GM19035 (cell line): Measurements from ENCODE around the gene SREBF2.

ENCODE experiments used
- ATAC-seq: cut with Tn5 transposase; IDR thresholded peaks from one replicate; pipeline ENCODE4 v1.9.1; 2021; ENCODE audit not compliant: unreplicated experiment

SREBF2 gene

DNA sequence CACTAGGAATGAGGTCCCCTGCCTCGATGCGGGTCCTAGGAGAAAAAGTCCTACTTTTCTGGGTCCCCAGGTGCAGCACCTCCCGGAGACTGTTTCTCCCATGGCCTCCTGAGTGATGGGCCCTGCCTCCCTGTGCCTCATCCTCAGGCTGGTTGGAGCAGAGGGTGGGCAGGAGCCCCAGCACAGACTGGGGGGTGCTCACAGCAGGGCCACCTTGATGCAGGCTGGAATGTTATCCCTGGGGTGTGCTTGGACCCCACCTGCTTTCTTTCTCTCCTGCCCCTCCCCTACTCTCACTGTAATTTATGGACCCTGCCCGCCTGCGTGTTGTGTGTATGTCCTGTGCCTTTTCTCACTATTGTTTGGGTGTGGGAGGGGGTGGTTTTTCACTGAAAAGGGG lies 73.9 kb downstream of the SREBF2 start:
- ATAC-seq = no peak

DNA sequence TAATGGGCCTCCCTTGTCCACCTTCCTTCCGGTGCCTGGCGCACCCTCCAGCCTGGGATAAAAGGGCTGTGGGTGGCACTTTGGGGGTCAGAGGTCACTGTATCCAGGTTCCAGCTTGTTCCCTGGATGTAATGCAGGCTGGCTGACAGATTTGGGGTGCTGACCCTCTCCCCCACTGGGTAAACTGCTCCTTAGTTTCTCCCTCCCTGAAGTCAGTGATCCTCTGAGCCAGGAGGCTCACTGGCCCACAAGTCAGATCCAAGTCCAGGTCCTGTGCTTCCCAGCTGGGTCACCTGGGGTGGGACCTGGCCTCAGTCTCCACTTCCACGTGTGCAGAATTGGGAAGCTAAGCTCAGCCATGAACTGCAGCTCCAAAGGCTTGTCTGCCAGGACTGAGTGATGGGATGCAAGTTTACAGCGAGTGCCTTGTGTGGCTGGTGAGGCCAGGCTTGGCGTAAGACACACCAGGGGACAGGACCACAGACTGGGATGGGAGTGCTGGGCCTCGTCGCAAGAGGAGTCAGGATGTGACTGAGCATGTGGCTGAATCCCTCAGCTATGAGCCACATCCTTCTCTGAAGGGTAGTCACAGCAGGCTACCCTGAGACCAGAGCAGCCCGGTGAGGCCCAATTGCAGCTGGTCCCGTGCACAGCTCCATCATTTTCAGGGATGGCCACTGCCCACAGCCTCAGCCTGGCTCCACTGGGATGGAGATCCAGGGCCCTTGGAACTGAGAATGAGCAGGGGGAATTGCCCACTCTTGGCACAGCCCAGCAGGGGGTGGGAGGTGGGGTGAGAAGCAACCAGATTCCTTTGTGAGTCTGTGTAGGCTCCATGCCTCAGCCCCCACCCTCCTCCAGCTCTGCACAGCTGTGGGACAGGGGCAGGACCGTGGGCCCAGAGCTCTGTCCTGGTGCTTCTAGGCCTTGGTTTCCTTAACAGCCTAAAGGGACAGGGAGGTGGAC lies 74.8 kb downstream of the SREBF2 start:
- ATAC-seq = no peak

DNA sequence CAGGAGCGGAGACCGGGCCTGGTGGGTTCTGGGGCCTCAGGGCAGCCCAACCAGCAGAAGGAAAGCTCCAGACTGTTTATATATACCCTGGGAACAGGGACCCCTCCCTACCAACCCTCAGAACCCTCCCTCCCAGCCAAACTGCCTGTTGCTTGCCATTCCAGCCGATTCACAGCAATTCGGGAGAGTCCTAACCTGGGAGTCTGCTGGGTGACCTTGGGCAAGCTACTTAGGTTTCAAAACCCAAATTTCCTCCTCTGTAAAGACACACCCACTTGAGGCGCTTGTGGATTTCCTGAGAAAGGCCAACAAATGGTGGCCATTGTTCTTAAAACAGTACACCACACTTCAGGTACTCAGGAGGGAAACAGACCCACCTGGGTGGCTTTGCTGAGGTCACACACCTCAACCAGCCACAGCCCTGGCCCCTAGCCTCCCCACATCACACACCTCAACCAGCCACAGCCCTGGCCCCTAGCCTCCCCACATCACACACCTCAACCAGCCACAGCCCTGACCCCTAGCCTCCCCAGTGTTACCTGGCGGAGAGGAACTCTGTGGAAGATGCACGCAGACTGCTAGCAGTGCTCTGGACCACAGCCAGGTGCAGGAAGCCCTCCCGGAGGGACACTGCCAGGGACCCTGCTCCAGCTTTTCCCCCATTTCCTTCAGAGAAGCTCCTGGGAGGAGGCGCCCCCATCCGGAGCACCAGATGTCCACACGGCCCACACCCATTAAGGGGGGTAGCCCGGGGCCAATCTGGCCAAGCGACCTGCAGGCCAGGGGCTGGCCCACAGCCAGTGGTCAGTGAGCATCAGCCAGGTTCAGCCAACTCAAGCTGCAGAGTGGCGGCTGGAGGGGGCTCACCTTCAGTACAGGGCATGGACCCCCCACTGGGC lies 75.8 kb downstream of the SREBF2 start:
- no peak for ATAC-seq

DNA sequence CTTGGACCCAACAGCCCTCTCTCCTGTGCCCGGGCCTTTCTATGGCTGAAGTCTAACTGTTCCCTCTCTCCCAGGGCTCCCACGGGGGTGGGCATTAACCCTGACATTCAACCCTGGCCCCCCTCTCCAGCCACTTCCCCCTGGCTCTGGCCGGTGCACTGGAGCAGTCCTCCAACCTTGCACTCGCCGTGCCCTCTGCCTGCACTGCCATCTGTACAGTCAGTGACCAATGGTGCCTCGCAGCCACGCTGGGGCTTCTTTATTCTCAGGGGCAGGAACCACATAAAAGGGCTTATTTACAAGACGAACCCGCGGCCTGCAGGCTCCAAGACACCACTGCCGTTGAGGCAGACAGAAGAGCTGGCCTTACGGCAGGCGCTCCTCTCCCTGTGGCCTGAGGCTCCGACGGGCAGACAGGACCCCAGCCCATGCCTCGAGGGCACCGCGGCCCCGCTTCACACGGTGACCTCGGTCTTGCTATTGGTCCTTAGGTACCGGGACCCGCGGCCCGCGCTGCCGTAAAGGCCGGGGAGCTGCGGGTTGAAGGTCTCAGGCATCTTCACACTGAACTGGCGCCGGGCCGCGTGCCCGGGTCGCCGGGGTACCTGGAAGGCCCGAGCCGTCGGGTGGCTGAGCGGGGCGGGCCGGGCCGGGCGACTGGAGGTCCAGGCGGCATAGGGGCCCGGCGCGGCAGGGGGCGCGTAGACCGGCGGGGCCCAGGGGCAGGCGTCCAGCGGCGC lies 76.6 kb downstream of the SREBF2 start:
- ATAC-seq = no peak

DNA sequence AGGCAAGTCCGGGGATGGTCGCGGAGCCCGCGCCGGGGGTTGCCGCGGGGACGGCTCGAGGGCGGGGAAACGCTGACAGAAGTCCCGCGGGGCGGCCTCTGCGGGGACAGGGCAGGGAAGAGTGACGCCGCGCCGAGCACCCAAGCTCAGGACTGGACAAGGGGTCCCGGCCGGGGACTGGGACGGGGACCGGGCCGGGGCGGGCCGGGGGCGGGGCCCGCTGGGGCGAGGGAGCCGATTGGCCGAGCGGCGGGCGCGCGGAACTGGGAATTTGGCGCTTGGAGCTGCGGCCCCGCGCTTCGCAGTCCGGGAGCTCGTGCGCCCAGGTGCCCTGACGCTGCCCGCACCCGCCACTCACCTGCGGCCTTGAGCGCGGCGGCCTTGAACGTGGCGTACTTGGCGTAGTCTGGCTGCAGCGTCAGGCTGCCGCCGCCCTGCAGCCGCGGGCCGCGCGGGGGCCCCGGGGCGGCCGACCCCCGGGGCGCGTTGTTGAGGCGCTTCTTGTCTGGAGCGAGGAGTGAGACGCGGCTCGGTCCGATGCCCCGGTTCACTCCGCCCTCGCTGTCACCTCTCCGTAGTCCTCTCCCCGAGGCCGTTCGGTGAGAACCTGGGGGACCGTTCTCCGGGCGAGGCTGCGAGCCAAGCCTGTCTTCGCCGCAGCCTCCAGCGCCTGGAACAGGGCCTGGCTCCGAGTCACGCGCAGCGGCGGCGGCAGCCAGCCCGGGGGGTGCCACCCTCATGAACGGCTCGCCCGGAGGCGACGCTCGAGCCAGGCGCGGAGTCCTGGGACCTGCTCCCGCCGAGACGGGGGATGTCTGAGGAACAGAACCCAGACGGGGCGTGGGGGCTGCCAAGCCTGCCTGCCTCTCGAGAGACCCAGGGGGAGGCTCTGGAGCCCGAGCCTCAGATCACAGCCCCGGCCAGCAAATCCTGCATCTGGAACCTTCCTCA lies 77.4 kb downstream of the SREBF2 start:
- no peak for ATAC-seq

DNA sequence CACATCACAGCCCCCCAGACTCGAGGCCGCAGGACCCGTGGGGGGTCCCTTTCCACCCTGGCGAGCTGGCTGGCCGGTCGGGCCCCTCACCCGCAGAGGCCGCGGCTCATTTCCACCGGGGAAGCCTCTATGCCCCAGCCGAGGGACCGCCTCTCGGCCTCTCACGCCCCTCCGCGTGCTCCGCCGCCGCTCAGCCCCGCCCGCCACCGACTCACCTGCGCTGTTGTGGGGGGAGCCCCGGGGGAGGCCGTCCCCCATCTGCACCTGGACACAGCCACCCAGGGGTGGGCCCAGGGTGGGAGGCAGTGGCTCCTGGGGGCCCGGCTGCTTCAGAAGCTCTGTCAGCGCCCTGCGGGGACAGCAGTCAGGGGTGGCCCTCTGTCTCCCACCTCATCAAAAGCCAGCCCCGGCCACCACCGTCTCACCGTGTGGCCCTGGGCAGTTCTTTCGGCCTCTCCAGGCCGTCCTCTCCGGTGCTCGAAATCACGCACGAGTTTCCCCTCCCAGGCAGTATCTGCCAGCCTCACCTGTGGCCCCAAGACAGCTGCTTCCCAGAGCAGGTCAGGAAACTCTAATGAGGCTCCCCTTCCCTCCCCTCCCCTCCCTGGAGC lies 78.2 kb downstream of the SREBF2 start:
- no peak for ATAC-seq

DNA sequence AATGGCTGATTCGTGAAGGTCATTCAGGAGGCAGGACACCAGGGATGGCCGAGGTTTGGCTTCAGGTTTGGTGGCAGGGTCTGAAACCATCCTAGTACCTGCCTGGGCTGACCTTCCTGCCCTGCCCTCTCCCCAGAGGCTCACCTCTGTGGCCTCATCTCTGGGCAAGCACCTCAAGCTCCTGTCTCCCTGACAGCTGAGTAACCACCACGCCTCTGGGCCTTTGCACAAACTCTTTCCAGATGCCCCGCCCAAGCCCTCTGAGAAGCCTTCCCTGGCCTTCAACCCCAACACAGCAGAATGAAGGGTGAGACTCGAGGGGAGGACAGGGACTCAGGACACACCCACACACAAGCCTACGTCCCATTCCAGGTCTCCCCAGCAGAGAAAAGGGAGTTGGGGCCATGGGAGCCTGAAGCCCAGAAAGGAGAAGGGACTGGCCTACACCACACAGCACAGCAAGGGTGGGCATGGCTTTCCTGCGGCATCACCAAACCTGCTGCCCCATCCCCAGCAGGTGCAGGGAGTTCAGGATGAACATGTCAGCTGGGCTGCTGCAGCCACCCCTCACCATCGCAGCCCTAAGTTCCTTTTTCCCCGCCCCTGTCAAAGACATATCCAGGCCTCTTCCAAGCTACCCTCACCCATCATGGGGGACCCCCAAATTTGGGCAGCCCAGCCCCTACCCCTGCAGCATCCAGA lies 79.6 kb downstream of the SREBF2 start:
- no peak for ATAC-seq

DNA sequence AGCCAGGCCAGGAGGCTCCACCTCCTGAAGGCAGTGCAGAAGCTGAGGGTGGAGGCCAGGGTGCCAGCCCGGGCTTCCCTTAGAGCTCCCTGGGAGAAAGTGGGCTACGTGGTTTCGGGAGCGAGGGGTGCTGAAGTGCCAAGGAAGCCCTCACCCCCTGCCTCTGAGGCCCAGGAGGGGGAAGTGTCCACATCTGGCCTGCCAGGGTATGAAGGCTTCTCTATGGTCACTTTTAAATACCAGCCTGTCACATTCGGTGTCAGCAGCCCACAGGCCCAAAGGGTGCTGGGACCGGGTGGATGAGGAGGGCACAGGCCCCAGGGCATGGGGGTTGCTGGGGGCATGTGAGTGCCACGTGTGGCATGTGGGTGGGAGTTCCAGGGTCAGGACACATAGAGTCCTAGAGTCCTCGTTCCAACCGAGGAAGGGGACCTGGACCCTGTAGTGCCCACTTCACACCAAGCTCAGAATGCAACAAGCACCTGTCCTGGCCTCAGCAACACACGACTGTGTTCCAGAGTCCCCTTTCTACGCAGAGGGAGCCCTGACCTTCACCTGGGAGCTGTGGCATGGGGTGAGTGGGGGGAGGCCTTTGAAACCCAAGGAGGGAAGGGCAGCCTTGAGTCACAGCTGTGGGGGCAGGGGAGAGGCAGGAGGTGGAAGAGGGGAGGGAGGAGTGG lies 80.3 kb downstream of the SREBF2 start:
- ATAC-seq = no peak

DNA sequence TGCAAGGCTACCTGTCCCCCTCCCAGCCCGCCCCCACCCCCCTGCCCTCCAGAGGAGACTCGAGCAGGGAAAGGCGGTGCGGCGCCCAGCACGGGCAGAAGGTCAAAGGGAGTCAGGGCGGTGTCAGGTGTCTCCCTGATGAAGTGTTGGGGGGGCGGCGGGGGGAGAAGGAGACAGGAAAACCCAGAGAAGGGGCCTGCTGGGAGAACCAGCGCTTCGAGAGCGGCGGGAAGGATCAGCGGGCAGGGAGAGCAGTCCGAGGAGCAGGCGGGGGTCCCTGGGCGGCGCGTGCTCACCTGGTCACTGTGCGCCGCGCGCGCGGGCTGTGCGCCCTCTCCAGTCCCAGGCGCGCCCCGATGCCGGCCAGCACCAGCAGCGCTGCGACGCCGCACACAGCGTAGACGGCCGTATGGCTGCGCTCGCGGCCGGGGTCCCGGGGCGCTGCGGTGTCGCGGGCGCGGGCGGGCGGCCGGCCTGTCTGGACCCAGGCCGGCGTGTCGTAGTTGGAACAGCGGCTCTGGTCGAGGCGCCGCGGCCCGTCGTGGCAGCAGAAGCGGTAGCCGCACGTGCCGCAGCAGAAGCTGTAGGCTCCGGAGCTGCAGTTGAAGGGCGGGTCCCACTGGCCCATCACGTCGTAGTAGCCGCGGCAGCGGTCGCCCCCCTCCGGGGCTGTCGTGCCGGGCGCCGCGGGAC lies 81.1 kb downstream of the SREBF2 start:
- ATAC-seq = no peak

DNA sequence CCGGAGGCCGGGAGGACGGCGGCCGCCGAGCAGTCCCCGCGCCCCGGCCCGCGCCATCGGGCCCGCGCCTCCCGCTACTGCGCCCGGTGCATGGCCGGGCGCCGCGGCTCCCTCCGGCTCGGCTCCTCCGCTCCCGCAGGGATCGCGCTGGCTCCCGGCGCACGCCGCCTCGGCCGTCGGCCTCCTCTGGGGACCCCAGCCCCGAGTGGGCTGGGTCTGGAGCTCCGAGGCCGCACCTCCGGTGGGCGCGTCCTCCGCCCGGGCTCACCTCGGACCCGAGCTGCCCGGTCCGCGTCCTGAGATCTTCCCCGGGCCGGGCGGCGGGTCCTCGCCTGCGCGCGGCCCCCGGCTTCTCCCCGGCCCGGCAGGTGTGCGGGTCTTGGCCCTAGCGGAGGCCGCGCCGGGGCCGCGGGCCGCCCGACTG lies 81.7 kb downstream of the SREBF2 start:
- ATAC-seq = no peak

DNA sequence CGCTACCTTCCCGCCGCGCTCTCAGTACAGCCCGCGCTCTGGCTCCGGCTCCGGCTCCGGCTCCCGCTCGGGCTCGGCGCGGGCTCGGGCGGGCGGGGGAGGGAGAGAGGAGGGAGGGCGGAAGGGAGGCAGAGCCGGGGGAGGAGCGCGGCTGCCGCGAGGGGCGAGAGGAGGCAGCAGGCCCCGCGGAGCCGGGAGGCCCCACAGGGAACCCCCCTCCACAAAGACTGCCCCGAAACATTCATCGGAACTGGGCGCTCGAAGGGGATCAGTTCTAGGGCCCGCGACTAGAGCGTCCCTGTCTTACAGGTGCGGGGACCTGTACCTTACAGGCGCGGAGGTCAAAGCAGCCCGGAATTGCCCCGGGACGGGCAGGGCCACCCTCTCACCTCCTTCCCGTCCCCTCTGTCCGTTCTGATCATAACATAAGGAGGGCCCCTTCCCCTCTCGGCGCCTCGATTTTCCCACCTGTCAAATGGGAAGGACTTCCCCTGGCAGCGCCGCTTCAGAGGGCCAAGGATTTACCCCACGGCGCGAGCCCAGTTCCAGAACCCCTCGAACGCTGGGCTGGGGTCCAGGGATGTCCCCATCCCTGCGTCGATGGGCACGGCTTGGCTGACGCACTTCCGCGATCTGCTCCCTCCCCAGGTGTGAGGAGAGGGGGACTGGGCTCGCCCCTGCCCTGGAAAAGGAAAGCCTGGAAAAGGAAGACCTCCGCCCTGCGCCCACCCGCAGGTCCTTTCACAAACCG lies 82.3 kb downstream of the SREBF2 start, which contains the start of gene SHISA8:
Gene SHISA8 (minus strand): TSS at position 40 of the 751 bp plus-strand sequence. CDS start 407 bp downstream, outside the sequence.
- ATAC-seq = no peak

DNA sequence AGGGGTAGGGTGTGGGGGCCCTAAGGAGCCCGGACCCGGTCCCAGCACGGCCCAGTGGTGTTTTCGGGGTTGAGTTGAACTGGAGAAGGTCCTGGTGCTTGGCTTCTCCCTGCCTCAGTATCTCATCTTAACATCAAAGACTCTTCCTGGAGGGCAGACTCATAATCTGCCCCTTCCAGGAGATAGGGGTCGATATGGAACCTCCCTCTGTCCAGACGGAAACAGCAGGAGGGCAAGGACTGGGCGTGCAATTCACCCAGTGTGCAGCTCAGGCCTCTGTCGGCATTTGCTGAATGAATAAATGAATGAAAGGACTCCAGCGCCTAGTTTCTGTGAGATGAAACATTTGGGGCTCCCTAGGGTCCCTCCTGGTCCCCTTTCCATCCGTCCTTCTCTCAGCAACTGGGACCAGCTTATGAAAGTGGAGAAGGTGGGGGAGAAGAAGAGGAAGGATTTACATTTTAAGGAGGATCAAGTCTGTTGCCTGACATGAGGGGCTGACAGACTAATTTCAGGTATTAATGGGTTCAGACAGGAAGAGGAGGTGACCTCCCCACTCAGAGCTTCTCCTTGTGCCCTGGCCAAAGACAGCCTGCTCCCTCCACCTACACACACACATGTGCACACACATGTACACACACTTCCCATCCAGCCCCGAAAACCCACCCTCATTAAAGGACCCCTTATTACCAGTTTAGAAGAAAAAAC lies 83.0 kb downstream of the SREBF2 start:
- ATAC-seq = no peak

DNA sequence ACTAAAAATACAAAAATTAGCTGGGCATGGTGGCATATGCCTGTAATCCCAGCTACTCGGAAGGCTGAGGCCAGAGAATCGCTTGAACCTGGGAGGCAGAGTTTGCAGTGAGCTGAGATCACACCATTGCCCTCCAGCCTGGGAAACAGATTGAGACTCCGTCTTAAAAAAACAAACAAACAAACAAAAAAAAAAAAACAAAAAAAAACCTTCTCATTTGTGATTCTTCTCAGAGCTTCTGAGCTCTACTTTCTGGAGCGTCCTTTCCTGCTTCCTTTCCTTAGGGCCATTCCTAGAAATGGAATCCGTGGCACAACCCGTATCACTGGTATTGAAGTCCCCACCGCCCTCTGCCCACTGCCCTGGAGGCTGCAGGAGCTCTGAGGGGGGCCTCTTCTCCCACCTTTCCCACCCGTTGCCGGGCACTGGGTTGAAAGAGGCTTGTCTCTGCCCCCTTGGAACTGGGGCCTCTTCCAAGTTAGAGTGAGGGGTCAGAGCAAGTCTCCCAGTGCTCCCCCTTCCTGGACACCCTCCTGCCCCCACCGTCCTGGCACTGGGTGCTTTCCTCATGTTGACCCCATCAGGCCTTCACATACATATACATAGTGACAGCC lies 83.9 kb downstream of the SREBF2 start:
- ATAC-seq = no peak

DNA sequence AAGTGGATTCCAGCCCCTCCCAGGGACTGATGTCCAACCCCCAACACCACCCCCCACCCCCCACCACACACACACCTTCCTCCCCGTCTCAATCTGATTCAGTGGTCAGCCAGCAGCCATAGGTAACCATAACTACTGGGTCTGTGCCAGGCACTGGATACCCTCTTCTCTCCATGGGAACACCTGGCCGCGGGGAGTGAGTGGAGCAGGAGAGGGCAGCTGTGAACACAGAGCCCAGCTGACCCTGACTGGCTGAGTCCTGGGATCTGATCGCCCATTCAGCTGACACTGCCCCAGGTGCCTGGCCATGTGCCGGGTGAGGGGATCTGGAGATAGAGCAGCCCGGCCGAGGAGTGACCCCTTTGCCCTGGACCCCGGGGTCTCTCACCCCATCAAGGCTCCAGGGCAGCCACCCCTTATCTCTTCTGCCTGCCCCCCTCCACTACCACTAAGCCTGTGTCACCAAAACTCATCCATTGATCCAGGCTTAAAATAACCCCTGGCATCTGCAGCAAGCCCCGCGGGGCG lies 84.5 kb downstream of the SREBF2 start:
- ATAC-seq = no peak

DNA sequence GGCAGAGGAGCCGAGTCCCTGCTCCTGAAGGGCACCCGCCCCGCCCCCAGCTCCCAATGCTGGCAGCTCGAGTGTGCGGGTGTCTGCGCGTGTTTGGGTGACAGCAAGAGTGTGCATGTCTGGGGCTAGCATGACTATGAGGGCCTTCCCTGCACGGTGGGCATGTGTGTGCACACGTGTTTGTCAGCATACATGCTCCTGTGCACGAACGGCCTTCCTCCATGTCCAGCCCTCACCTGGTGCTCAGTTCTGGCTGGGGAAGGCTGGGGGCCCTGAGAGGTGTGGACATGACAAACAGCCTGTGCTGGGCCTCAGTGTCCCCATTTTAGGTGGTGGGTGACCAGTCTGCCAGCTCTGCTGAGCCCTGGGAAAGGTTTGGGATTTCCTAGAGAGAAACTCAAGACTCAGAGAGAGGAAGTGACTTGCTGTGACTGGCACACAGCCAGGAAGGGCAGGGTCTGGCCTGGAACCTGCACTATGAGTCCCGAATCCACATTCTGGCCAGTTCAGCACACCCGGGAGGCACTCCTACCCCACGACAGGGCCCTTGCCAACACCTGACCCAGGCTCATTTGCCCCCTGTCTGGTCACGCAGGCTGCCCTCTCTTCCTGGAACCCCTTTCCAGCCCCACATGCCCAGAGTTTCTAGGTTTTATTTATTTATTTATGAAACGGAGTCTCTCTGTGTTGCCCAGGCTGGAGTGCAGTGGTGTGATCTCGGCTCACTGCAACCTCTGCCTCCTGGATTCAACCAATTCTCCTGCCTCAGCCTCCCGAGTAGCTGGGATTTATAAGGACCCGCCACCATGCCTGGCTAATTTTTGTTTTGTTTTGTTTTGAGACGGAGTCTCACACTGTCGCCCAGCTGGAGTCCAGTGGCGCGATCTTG lies 85.2 kb downstream of the SREBF2 start:
- ATAC-seq = no peak
